HCT116 (cell line): ENCODE data around the gene KTI12. TPM values are rescaled to one million over a fixed set of nuclear protein-coding genes. Genes with fewer than 3 reads are reported as not detected.
"Not testable (repeated sequence)": the region's sequence is repeated elsewhere in the genome, so short reads cannot be mapped to it uniquely, and the experiment has no call there.

ENCODE experiments used
- ATAC-seq: fragments of 200-7000 bp; cut with Tn5 transposase; 2 replicates; pipeline ENCODE4 v1.9.1; 2020; ENCODE audit warnings: mild to moderate bottlenecking, moderate library complexity
- BruUV-seq: library from RNA; stranded (reverse); fragments of 400-500 nt; replicated peaks from 2 replicates; lab custom pipeline; 2021; lab: Mats Ljungman, UMichigan
- CTCF ChIA-PET: fragments of 300-600 bp; sonication (Branson Sonifier 250); formaldehyde crosslinking; loops from one replicate; lab custom pipeline; 2021; ENCODE audit warnings: antibody characterized with exemption; lab: Charles Lee
- POLR2A ChIA-PET: fragments of 300-600, 350-600 bp; sonication (Branson Sonifier 250); formaldehyde crosslinking; loops from one replicate; lab custom pipeline; 2021; ENCODE audit warnings: antibody characterized with exemption; lab: Charles Lee
- RAD21 ChIA-PET, 2 experiments: fragments of 300-600 bp; sonication (Branson Sonifier 250); formaldehyde crosslinking; loops; one replicate each; lab custom pipeline; 2023; ENCODE audit warnings: low total read pairs in 2 of 2; ENCODE audit not compliant: uncharacterized antibody in 2 of 2, unreplicated experiment in 2 of 2, low non-redundant PET in 1 of 2; lab: Charles Lee
- DNase-seq: peaks from one replicate; pipeline ENCODE4 v3.0.0-alpha.2; 2010; ENCODE audit warnings: low read depth, low spot score
- H2AFZ ChIP-seq: fragments of 200-600 bp; shearing (Covaris generic), sonication (generic); 2 replicates; pipeline ENCODE4 v1.6.1; 2017; ENCODE audit warnings: low read depth, mixed run types, mixed read lengths, antibody characterized with exemption, low read length; ENCODE audit not compliant: poor library complexity, severe bottlenecking
- H3K27ac ChIP-seq: 2 replicates; pipeline ENCODE4 v1.5.1; 2012; ENCODE audit warnings: low read depth, low read length
- H3K27me3 ChIP-seq: fragments of 200-600 bp; sonication (generic); 2 replicates; pipeline ENCODE4 v1.6.1; 2016; ENCODE audit warnings: mixed run types, low read length, mixed read lengths; ENCODE audit not compliant: insufficient read depth
- H3K36me3 ChIP-seq, 2 experiments: fragments of 200-500 bp in 1 of 2; fragments of 200-600 bp in 1 of 2; sonication (Bioruptor generic) in 1 of 2; sonication (generic) in 1 of 2; 2 replicates each; pipeline versions ENCODE4 v1.5.1 to v1.6.1; 2014 to 2016; ENCODE audit warnings: low read length in 2 of 2, inconsistent platforms in 1 of 2, mixed read lengths in 1 of 2, mixed run types in 1 of 2; ENCODE audit not compliant: insufficient read depth in 2 of 2, control insufficient read depth in 1 of 2
- H3K4me1 ChIP-seq, 2 experiments: fragments of 200-600 bp in 1 of 2; sonication (generic) in 1 of 2; 2 replicates each; pipeline versions ENCODE4 v1.5.1 to v1.6.1; 2012 to 2017; ENCODE audit warnings: low read length in 2 of 2, inconsistent platforms in 1 of 2, mild to moderate bottlenecking in 1 of 2, mixed read lengths in 1 of 2, mixed run types in 1 of 2, moderate library complexity in 1 of 2; ENCODE audit not compliant: insufficient read depth in 2 of 2, control insufficient read depth in 1 of 2
- H3K4me2 ChIP-seq: fragments of 200-600 bp; sonication (generic); 2 replicates; pipeline ENCODE4 v1.6.1; 2017; ENCODE audit warnings: mixed run types, low read length, mixed read lengths
- H3K4me3 ChIP-seq, 2 experiments: fragments of 200-600 bp in 1 of 2; sonication (generic) in 1 of 2; replicated peaks in 1 of 2; 2 replicates each; pipeline ENCODE4 v1.5.1; 2011 to 2016; ENCODE audit warnings: low read length in 2 of 2, control low read depth in 1 of 2, low read depth in 1 of 2, mild to moderate bottlenecking in 1 of 2, mixed read lengths in 1 of 2, mixed run types in 1 of 2
- H3K79me2 ChIP-seq: fragments of 200-600 bp; sonication (generic); 2 replicates; pipeline ENCODE4 v1.6.1; 2017; ENCODE audit warnings: mild to moderate bottlenecking, mixed run types, low read length, moderate library complexity, mixed read lengths; ENCODE audit not compliant: insufficient read depth
- H3K9ac ChIP-seq: fragments of 200-600 bp; sonication (generic); 2 replicates; pipeline ENCODE4 v1.6.1; 2016; ENCODE audit warnings: low read length, mixed read lengths
- H3K9me2 ChIP-seq: fragments of 200-600 bp; sonication (generic), shearing (Covaris generic); 2 replicates; pipeline ENCODE4 v1.6.1; 2017; ENCODE audit warnings: mixed run types, mild to moderate bottlenecking, moderate library complexity; ENCODE audit not compliant: insufficient read depth
- H3K9me3 ChIP-seq, 2 experiments: fragments of 200-500 bp in 1 of 2; fragments of 200-600 bp in 1 of 2; sonication (Bioruptor generic) in 1 of 2; sonication (generic) in 1 of 2; 2 replicates each; pipeline ENCODE4 v1.6.1; 2014 to 2017; ENCODE audit warnings: low read length in 2 of 2, mixed read lengths in 2 of 2, inconsistent platforms in 1 of 2, low read depth in 1 of 2, mild to moderate bottlenecking in 1 of 2, mixed run types in 1 of 2, moderate library complexity in 1 of 2; ENCODE audit not compliant: control insufficient read depth in 1 of 2, insufficient read depth in 1 of 2
- H4K20me1 ChIP-seq: fragments of 200-600 bp; sonication (generic), shearing (Covaris generic); 2 replicates; pipeline ENCODE4 v1.6.1; 2017; ENCODE audit warnings: mixed run types, mild to moderate bottlenecking, moderate library complexity; ENCODE audit not compliant: insufficient read depth
- EGR1 ChIP-seq: IDR thresholded peaks from 2 replicates; pipeline ENCODE4 v1.6.1; 2012; ENCODE audit warnings: low read depth
- EZH2phosphoT487 ChIP-seq: fragments of 200-600 bp; IDR thresholded peaks from 2 replicates; pipeline ENCODE4 v1.6.1; 2018; ENCODE audit warnings: antibody characterized with exemption, borderline replicate concordance
- POLR2A ChIP-seq: IDR thresholded peaks from 2 replicates; pipeline ENCODE4 v1.7.0; 2011; ENCODE audit warnings: borderline replicate concordance; ENCODE audit not compliant: insufficient read depth, insufficient read length; ENCODE audit errors: extremely low read depth
- RAD21 ChIP-seq: IDR thresholded peaks from 2 replicates; pipeline ENCODE4 v1.6.1; 2012; ENCODE audit warnings: low read depth, mild to moderate bottlenecking
- SRF ChIP-seq: IDR thresholded peaks from 2 replicates; pipeline ENCODE4 v1.6.1; 2012; ENCODE audit warnings: low read depth
- ZBTB33 ChIP-seq: IDR thresholded peaks from 2 replicates; pipeline ENCODE4 v1.6.1; 2011; ENCODE audit warnings: mild to moderate bottlenecking, low read length, moderate library complexity; ENCODE audit not compliant: insufficient replicate concordance; ENCODE audit errors: extremely low read depth
- ZNF274 ChIP-seq: fragments of 200-500 bp; sonication (Bioruptor generic); IDR thresholded peaks from 2 replicates; pipeline ENCODE4 v1.6.1; 2014; ENCODE audit warnings: mild to moderate bottlenecking, low read depth, low read length, inconsistent platforms
- intact Hi-C: fragments of 100-400 bp; cut with micrococcal nuclease; formaldehyde crosslinking; loops from 2 replicates; pipeline ENCODE4 v1.10.0; 2022
- total RNA-seq: library from RNA; stranded (reverse); gene quantifications from one replicate; pipeline ENCODE4 v1.2.1, GENCODE V29; 2021; ENCODE audit not compliant: unreplicated experiment
- TF ChIP-seq, protein P1 (sequence below), 3 experiments: fragments of 200-600 bp in 1 of 3; sonication (generic) in 1 of 3; IDR thresholded peaks in 2 of 3; conservative IDR thresholded peaks in 1 of 3; 2 replicates each; pipeline ENCODE4 v1.5.1; 2012 to 2017; ENCODE audit warnings: low read depth in 2 of 3, low read length in 2 of 3, antibody characterized with exemption in 1 of 3, borderline replicate concordance in 1 of 3, control low read depth in 1 of 3, mild to moderate bottlenecking in 1 of 3, mixed read lengths in 1 of 3, mixed run types in 1 of 3, moderate library complexity in 1 of 3; ENCODE audit not compliant: insufficient read depth in 1 of 3

Gene KTI12
- total RNA-seq, 1 experiment from 2014 or later, result 8.2 TPM

DNA sequence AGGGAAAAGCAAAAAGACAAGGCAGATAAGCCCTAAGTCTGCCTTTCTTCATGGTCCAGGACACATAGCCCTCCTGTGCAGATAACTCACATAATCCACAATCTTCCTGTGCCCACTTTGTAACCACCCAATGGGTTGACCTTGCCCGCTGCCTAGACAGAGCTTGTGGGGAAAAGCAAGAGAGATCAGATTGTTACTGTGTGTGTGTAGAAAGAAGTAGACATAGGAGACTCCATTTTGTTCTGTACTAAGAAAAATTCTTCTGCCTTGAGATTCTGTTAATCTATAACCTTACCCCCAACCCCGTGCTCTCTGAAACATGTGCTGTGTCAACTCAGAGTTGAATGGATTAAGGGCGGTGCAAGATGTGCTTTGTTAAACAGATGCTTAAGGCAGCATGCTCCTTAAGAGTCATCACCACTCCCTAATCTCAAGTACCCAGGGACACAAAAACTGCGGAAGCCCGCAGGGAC lies 27.5 kb downstream of the KTI12 start:
- H3K9me3 ChIP-seq, H4K20me1 ChIP-seq, H3K9me2 ChIP-seq, H3K9ac ChIP-seq, H3K4me1 ChIP-seq, H3K36me3 ChIP-seq, H3K79me2 ChIP-seq, H3K4me3 ChIP-seq, POLR2A ChIA-PET, H3K4me2 ChIP-seq, H3K27me3 ChIP-seq, H3K27ac ChIP-seq, BruUV-seq, DNase-seq, ATAC-seq, RAD21 ChIA-PET, H2AFZ ChIP-seq: not testable (repeated sequence)
- CTCF ChIA-PET, result interaction anchor here (1.2 kb wide), 1 partner anchor 108 kb away, joined by 4 read pairs; no protein-coding TSS in a partner anchor
- intact Hi-C loops, result loop anchor here (10.0 kb wide), 1 partner anchor 381 kb away; no protein-coding TSS in a partner anchor

- H3K9me3 ChIP-seq, H3K79me2 ChIP-seq, H3K9me2 ChIP-seq, H3K9ac ChIP-seq, ATAC-seq, DNase-seq, H3K27ac ChIP-seq, RAD21 ChIA-PET, H3K4me2 ChIP-seq, H3K27me3 ChIP-seq, H3K4me1 ChIP-seq, H3K36me3 ChIP-seq, H4K20me1 ChIP-seq, H3K4me3 ChIP-seq, POLR2A ChIA-PET, BruUV-seq, H2AFZ ChIP-seq: not testable (repeated sequence)
- intact Hi-C loops, result loop anchor here (10.0 kb wide), 1 partner anchor 381 kb away; no protein-coding TSS in a partner anchor
- CTCF ChIA-PET, result interaction anchor here (1.2 kb wide), 1 partner anchor 108 kb away, joined by 4 read pairs; no protein-coding TSS in a partner anchor
These were observed 28.1 kb downstream of the KTI12 start for GRCh38 chr1:52005548-52005947.

- no peak overlapping the region for H2AFZ ChIP-seq
- BruUV-seq, result no TSS peak
- H3K9me2 ChIP-seq, result no peaks in the 10 kb centered on the region
- no peaks in the 10 kb centered on the region for H3K9me3 ChIP-seq
- RAD21 ChIA-PET, result no interaction called here
- H3K9ac ChIP-seq, result no peak overlapping the region
- ATAC-seq (no peak), DNase-seq (no peak)
- intact Hi-C loops, result loop anchor here (10.0 kb wide), 1 partner anchor 379 kb away; no protein-coding TSS in a partner anchor
- no peaks in the 10 kb centered on the region for H4K20me1 ChIP-seq
- no peaks in the 10 kb centered on the region; a peak in 1 of 4 replicates for H3K4me1 ChIP-seq
- no peaks in the 10 kb centered on the region for H3K79me2 ChIP-seq
- no peak overlapping the region for H3K4me3 ChIP-seq
- H3K27ac ChIP-seq, result no peak overlapping the region
- H3K27me3 ChIP-seq, result no peaks in the 10 kb centered on the region
- H3K36me3 ChIP-seq, result no peaks in the 10 kb centered on the region
- H3K4me2 ChIP-seq, result no peak overlapping the region
- POLR2A ChIA-PET, result no interaction called here
- CTCF ChIA-PET, result no interaction called here
- no peak for TF ChIP-seq RAD21
- TF ChIP-seq ZBTB33, result no peak
- TF ChIP-seq EGR1, result no peak
- TF ChIP-seq ZNF274, result no peak
- TF ChIP-seq EZH2phosphoT487, result no peak
- TF ChIP-seq, protein P1, sequence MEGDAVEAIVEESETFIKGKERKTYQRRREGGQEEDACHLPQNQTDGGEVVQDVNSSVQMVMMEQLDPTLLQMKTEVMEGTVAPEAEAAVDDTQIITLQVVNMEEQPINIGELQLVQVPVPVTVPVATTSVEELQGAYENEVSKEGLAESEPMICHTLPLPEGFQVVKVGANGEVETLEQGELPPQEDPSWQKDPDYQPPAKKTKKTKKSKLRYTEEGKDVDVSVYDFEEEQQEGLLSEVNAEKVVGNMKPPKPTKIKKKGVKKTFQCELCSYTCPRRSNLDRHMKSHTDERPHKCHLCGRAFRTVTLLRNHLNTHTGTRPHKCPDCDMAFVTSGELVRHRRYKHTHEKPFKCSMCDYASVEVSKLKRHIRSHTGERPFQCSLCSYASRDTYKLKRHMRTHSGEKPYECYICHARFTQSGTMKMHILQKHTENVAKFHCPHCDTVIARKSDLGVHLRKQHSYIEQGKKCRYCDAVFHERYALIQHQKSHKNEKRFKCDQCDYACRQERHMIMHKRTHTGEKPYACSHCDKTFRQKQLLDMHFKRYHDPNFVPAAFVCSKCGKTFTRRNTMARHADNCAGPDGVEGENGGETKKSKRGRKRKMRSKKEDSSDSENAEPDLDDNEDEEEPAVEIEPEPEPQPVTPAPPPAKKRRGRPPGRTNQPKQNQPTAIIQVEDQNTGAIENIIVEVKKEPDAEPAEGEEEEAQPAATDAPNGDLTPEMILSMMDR (IDR thresholded peaks at IDR 0.05 in 2 of 3, conservative IDR thresholded peaks at IDR 0.05 in 1 of 3; ENCODE audit: borderline replicate concordance in 1 of 3, insufficient read depth in 1 of 3, low read depth in 2 of 3, low read length in 2 of 3), result no peak
- no peak for TF ChIP-seq SRF
- TF ChIP-seq POLR2A, result no peak
These were observed 29.7 kb downstream of the KTI12 start for GRCh38 chr1:52003877-52004276.
